HEK293 (cell line): ENCODE measurements around the gene PRAF2.

Source experiments
- CTCF ChIA-PET: fragments of 350-600 bp; formaldehyde crosslinking; extraction: SDS; loops from one replicate; lab custom pipeline; 2021; ENCODE audit warnings: antibody characterized with exemption; lab: Yijun Ruan, JAX
- POLR2A ChIA-PET: fragments of 300-600 bp; formaldehyde crosslinking; extraction: SDS; loops from one replicate; lab custom pipeline; 2020; ENCODE audit warnings: antibody characterized with exemption, inconsistent platforms; lab: Yijun Ruan, JAX
- H3K27ac ChIP-seq: fragments of 200-500 bp; sonication (Bioruptor generic); 2 replicates; pipeline ENCODE4 v1.5.1; 2014; ENCODE audit warnings: low read depth, low read length, control low read depth, inconsistent platforms; ENCODE audit errors: extremely low read depth
- H3K36me3 ChIP-seq, 2 experiments: fragments of 200-500 bp in 1 of 2; sonication (Bioruptor generic) in 1 of 2; 1 replicate in 1 of 2; 2 replicates in 1 of 2; pipeline ENCODE4 v1.5.1; 2014 to 2017; ENCODE audit warnings: inconsistent platforms in 2 of 2, low read length in 2 of 2; ENCODE audit not compliant: control insufficient read depth in 2 of 2, insufficient read depth in 1 of 2
- H3K4me1 ChIP-seq: fragments of 200-500 bp; sonication (Bioruptor generic); 2 replicates; pipeline ENCODE4 v1.5.1; 2014; ENCODE audit warnings: mild to moderate bottlenecking, low read length, inconsistent platforms; ENCODE audit not compliant: control insufficient read depth, insufficient read depth
- H3K4me3 ChIP-seq: 2 replicates; pipeline ENCODE4 v1.5.1; 2011; ENCODE audit warnings: low read depth, mild to moderate bottlenecking, control low read depth, low read length, moderate library complexity
- H3K9me3 ChIP-seq: fragments of 200-500 bp; sonication (Bioruptor generic); 2 replicates; pipeline ENCODE4 v1.5.1; 2014; ENCODE audit warnings: low read depth, low read length, inconsistent platforms; ENCODE audit not compliant: control insufficient read depth, insufficient read depth
- CTCF ChIP-seq: fragments of 450-650 bp; formaldehyde crosslinking; IDR thresholded peaks from 2 replicates; pipeline ENCODE4 v1.5.1; 2016; ENCODE audit warnings: missing biosample characterization, missing genetic modification characterization
- EGR2 ChIP-seq: fragments of 450-650 bp; formaldehyde crosslinking; IDR thresholded peaks from 2 replicates; pipeline ENCODE4 v1.5.1; 2016; ENCODE audit warnings: low read depth, missing biosample characterization, missing genetic modification characterization
- GLIS1 ChIP-seq: fragments of 450-650 bp; formaldehyde crosslinking; IDR thresholded peaks from 2 replicates; pipeline ENCODE4 v1.5.1; 2016; ENCODE audit warnings: missing biosample characterization, missing genetic modification characterization
- KLF17 ChIP-seq: fragments of 450-650 bp; formaldehyde crosslinking; IDR thresholded peaks from 2 replicates; pipeline ENCODE4 v1.5.1; 2016; ENCODE audit warnings: missing biosample characterization, missing genetic modification characterization
- OSR2 ChIP-seq: fragments of 450-650 bp; formaldehyde crosslinking; IDR thresholded peaks from 2 replicates; pipeline ENCODE4 v1.5.1; 2016; ENCODE audit warnings: missing biosample characterization, missing genetic modification characterization
- PRDM10 ChIP-seq: fragments of 450-650 bp; formaldehyde crosslinking; IDR thresholded peaks from 2 replicates; pipeline ENCODE4 v1.5.1; 2016; ENCODE audit warnings: missing biosample characterization, missing genetic modification characterization
- SETDB1 ChIP-seq: IDR thresholded peaks from one replicate; pipeline ENCODE4 v1.6.1; 2017; ENCODE audit warnings: mild to moderate bottlenecking, low read length, moderate library complexity, mixed read lengths; ENCODE audit not compliant: insufficient read length
- SP7 ChIP-seq: fragments of 450-650 bp; formaldehyde crosslinking; IDR thresholded peaks from 2 replicates; pipeline ENCODE4 v1.5.1; 2016; ENCODE audit warnings: missing biosample characterization, missing genetic modification characterization
- ZEB2 ChIP-seq: fragments of 450-650 bp; formaldehyde crosslinking; IDR thresholded peaks from 2 replicates; pipeline ENCODE4 v1.5.1; 2016; ENCODE audit warnings: missing biosample characterization, missing genetic modification characterization
- ZNF140 ChIP-seq: fragments of 450-650 bp; formaldehyde crosslinking; IDR thresholded peaks from 2 replicates; pipeline ENCODE4 v1.5.1; 2016; ENCODE audit warnings: missing biosample characterization, missing genetic modification characterization
- ZNF146 ChIP-seq: fragments of 450-650 bp; formaldehyde crosslinking; IDR thresholded peaks from 2 replicates; pipeline ENCODE4 v1.5.1; 2016; ENCODE audit warnings: missing biosample characterization, missing genetic modification characterization
- ZNF202 ChIP-seq: fragments of 450-650 bp; formaldehyde crosslinking; IDR thresholded peaks from 2 replicates; pipeline ENCODE4 v1.5.1; 2016; ENCODE audit warnings: missing biosample characterization, missing genetic modification characterization, borderline replicate concordance
- ZNF311 ChIP-seq: fragments of 450-650 bp; formaldehyde crosslinking; IDR thresholded peaks from 2 replicates; pipeline ENCODE4 v1.5.1; 2017; ENCODE audit warnings: missing biosample characterization, missing genetic modification characterization, borderline replicate concordance
- ZNF37A ChIP-seq: fragments of 450-650 bp; IDR thresholded peaks from 2 replicates; pipeline ENCODE4 v1.5.1; 2018; ENCODE audit warnings: missing biosample characterization, missing genetic modification characterization
- ZNF521 ChIP-seq: fragments of 450-650 bp; formaldehyde crosslinking; IDR thresholded peaks from 2 replicates; pipeline ENCODE4 v1.5.1; 2017; ENCODE audit warnings: missing biosample characterization, mild to moderate bottlenecking, missing genetic modification characterization
- ZNF664 ChIP-seq: fragments of 450-650 bp; formaldehyde crosslinking; IDR thresholded peaks from 2 replicates; pipeline ENCODE4 v1.5.1; 2016; ENCODE audit warnings: missing biosample characterization, missing genetic modification characterization
- ZSCAN18 ChIP-seq: fragments of 450-650 bp; formaldehyde crosslinking; IDR thresholded peaks from 2 replicates; pipeline ENCODE4 v1.5.1; 2016; ENCODE audit warnings: missing biosample characterization, missing genetic modification characterization
- TF ChIP-seq, protein P1 (sequence below): fragments of 450-650 bp; formaldehyde crosslinking; IDR thresholded peaks from 2 replicates; pipeline ENCODE4 v1.5.1; 2016; ENCODE audit warnings: missing biosample characterization, missing genetic modification characterization

The PRAF2 gene

DNA sequence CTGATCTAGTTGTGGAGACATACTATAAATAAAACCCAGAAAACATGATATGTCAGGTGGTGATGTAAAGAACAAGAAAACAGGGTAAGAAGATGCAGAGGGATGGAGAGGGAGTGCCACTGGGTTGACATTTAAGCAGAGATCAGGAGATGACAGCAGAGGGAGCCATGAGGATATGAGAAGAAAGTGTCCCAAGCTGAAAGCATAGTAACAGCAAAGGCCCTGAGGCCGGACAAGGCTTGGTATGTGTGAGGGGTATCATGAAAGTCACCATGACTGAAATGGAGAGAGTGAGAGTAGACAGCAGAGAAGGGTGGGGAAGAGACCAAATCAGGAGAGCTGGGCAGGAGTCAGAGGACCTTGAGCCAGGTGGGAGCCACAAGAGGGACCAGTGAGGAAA lies 46.3 kb upstream of the PRAF2 start (continued):
- TF ChIP-seq CTCF (tag by site-specific recombination) (peak; percentile 35; the same call in 1 of the 2 replicates), GLIS1 (tag by site-specific recombination) (no peak)
- TF ChIP-seq, all 188 proteins: peak for 3

GRCh38 chrX:49117581-49117980 lies 43.8 kb upstream of the PRAF2 start:
- Histone ChIP-seq H3K4me1 (no peaks in the 10 kb centered on the region), H3K36me3 (peaks cover 30 to 79% of the 10 kb centered on the region in 2 experiments), H3K9me3 (no peaks in the 10 kb centered on the region), H3K4me3 (no peak overlapping the region), H3K27ac (no peak overlapping the region)
- no peak for TF ChIP-seq ZSCAN18 (tag by site-specific recombination)
- TF ChIP-seq ZNF311 (tag by site-specific recombination), result no peak
- TF ChIP-seq ZNF37A (tag by site-specific recombination), result no peak
- no peak for TF ChIP-seq OSR2 (tag by site-specific recombination)
- TF ChIP-seq ZNF146 (tag by site-specific recombination), result no peak
- no peak for TF ChIP-seq EGR2
- no peak for TF ChIP-seq KLF17 (tag by site-specific recombination)
- no peak for TF ChIP-seq ZNF521 (tag by site-specific recombination)
- TF ChIP-seq ZNF664, result no peak
- no peak for TF ChIP-seq SP7 (tag by site-specific recombination)
- TF ChIP-seq SETDB1, result no peak
- TF ChIP-seq ZEB2 (tag by site-specific recombination), result no peak
- ChIA-PET CTCF (no interaction called here), POLR2A (no interaction called here)

GRCh38 chrX:49116716-49117115 lies 42.9 kb upstream of the PRAF2 start:
- Histone ChIP-seq H3K36me3 (peaks cover 30 to 80% of the 10 kb centered on the region in 2 experiments), H3K4me3 (no peak overlapping the region)
- CTCF ChIA-PET, result no interaction called here
- TF ChIP-seq ZNF202 (tag by site-specific recombination) (no peak), PRDM10 (tag by site-specific recombination) (no peak), ZNF140 (tag by site-specific recombination) (no peak)
- TF ChIP-seq, protein P1, sequence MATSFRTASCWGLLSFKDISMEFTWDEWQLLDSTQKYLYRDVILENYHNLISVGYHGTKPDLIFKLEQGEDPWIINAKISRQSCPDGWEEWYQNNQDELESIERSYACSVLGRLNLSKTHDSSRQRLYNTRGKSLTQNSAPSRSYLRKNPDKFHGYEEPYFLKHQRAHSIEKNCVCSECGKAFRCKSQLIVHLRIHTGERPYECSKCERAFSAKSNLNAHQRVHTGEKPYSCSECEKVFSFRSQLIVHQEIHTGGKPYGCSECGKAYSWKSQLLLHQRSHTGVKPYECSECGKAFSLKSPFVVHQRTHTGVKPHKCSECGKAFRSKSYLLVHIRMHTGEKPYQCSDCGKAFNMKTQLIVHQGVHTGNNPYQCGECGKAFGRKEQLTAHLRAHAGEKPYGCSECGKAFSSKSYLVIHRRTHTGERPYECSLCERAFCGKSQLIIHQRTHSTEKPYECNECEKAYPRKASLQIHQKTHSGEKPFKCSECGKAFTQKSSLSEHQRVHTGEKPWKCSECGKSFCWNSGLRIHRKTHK, result no peak
- TF ChIP-seq, all 188 proteins: peak for 0
- no peak overlapping the region for H3K27ac ChIP-seq
- POLR2A ChIA-PET, result no interaction called here
- no peaks in the 10 kb centered on the region for H3K9me3 ChIP-seq
- no peaks in the 10 kb centered on the region for H3K4me1 ChIP-seq
